Stimulated activated CD4-positive, alpha-beta T cell treated with anti-CD3 and anti-CD28 coated beads, Interleukin-12 subunit alpha, Interleukin-12 subunit beta, amount 100 ng/mL, for 4 hours (primary cell): ENCODE data around the gene NTPCR.

Experiments used
- DNase-seq: peaks from one replicate; pipeline ENCODE4 v3.0.0-alpha.2; 2020

Gene NTPCR

DNA sequence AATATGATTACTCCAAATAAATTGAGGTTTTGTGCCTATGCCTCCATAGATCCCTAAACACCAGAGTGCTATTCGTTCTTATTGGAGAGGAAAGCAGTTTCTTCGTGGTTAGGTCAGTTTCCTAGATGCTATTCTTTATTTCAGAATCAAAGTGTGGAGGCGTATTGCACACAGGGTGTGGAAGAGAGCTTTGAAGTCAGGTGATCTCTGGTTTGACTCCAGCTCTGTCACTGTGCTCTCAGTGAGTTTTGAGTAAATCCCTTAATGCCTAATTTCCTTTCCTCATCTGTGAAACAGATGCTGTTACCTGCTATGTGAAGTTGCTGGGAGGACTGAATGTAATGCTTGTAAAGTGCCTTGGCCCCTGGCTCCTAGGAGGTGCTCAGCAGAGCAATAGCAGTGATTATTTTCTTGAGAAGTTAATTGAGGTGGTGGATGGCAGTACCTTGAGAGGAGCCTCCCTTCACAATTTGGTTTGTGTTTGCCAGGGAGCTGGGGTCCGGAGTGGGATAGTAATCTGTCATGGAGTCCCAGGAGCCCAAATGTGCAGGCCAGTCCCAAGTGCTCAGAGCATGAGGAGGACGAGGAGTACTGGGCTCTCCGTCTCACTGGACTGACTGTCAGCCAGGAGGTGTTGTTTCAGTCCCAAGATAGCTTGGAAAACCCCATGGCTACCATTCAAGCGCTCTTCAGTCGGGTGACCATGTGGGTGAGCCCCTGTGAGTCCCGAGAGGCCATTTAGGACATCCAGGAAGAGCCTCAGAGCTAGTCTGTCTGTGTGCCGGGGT lies 14.9 kb downstream of the NTPCR start:
- no peak for DNase-seq

DNA sequence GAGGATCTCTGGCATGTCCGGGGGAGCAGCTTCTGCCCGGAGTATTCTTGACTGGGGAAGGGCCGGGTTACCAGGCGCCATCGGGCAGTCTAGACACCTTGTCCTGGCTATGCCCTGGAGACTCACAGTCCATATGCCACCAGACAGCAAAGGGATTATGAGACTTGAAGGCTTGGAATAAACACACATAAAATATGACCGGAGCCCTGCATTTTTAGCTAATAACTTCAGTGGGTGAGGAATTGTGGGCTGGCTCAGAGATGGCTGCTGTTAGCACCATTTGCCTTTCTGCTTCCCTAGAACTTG lies 15.5 kb downstream of the NTPCR start:
- DNase-seq, result no peak

DNA sequence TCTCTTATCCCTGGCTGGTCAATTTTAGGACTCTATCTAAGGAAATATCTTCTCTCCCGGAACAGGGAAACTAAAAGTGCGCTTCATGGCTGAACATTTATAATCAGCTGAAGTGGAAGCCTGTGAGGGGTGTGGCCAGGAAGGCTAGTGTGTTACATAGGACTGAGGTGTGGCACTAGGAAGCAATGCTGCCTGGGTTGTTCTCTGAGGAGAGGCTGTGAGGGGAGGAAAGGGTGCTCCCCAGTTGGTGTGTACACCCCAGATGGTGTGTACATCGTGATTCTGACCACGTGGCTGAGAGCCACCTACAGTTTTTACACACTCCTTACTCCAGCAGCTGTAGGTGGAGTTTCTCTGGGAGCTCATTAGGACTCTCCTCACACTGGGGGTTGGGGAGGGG lies 16.3 kb downstream of the NTPCR start:
- no peak for DNase-seq

DNA sequence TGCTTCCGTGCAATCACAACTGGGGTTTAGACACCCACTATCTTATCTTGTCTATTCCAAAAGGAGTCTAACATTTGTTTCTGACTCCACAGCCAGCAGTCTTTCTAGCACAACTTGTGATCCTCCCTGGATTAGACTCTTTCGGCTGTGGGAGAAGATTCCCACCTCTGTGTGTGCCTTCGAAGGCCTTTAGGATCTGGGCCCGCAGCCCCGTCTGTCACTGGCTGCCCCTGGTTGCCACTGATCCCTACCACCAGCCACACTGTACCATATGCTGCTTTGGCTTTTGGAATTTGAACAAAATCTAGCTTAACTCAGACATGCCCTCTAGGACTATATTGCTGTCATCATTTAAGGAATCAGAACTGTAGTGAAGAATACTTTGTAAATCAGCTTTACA lies 18.0 kb downstream of the NTPCR start:
- DNase-seq, result no peak

DNA sequence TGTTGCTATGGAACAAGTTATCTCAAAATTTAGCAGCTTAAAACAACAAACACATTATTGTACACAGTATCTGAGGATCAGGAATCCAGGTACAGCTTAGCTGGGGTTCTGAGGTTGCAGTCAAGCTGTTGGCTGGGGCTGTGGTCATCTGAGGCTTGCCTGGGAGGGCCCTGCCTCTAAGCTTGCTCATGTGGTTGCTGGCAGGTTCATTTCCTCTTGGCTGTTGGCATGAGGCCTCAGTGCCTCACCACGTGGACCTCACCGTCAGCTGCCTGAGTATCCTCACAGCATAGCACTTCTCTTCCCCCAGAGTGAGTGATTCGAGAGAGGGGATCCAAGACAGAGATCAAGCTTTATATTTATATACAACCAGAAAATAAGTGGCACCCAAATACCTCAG lies 18.6 kb downstream of the NTPCR start:
- no peak for DNase-seq

DNA sequence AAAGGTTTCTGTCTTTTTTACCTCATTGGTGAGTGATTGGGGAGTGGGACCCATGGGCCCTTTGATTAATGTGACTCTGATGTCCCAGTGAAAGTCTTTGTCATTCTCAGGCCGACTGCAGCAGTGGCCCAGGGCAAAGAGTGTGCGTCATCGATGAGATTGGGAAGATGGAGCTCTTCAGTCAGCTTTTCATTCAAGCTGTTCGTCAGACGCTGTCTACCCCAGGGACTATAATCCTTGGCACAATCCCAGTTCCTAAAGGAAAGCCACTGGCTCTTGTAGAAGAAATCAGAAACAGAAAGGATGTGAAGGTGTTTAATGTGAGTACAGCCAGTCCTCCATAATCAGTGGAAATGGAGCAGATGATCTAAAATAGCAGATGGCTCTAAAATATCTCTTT lies 19.4 kb downstream of the NTPCR start:
- DNase-seq, result no peak

DNA sequence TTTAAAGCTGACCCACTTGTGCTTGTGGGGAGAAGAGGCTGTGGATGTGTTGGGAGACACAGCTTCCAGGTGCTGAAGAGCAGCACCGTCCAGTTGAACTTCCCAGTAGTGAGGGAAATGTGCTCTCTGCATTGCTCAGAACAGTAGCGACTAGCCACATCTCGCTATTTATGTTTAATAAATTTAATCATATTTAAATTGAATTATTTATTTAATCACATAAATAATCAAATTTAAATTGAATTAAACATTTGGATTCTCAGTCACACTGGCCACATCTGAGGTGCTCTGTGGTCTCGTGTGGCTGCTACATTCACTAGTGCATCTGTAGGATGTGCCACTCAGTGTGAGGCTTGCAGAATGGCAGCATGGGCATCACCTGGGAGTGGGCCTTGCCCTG lies 20.1 kb downstream of the NTPCR start:
- DNase-seq, result no peak

DNA sequence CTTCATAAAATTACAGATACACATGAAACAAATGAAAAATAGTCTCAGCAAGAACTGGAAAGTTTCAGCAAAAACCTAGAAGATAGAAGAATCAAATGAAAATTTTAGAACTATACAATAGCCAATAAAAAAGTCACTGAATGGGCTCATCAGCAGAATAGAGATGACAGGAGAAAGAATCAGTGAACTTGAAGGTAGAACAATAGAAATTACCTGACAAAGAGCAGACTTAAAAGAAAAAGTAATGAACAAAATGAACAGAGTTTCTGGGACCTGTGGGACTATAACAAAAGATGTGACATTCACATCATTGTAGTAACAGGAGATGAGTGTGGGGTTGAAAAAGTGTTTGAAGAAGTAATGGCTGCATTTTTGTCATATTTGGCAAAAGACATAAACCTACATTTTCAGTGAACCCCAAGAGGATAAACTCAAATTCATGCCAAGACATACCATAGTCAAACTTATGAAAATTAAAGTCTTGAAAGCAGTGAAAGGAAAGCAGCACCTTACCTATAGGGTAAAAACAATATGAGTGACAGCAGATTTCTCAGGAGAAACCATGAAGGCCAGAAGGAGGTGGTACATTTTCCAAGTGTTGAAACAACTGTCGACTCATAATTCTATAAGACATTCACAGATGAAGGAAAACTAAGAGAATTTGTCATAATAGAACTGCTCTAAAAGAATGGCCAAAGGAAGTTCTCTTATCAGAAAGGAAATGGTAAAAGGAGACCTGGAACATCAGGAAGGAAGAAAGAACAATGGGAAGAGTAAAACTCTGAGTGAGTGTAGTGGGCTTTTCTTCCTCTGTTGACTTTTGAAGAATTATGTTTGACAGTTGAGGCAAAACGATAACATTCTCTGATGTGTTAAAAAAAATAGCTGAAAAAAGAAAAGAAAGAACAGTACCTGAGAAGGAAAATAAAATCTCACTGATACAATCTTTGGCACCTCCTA lies 23.5 kb downstream of the NTPCR start:
- DNase-seq, result no peak

DNA sequence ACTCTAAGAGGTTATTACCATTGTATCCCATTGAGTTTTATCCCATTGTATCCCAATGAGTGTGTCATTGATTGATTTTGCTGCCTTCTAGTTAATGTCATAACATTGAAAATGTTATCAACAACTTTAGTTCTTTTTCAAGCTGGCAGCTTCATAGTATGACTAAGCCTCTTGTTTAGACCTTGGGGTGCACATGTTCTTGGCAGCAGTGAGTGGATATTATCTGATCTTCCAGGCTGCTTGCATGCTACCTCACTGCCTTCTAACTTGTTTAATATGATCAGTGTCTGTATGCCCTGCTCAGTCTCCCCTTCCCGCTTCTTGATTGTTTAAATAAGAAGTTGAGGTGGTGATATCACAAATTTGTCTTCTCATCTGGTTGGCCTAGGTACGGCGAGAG lies 24.6 kb downstream of the NTPCR start:
- no peak for DNase-seq

DNA sequence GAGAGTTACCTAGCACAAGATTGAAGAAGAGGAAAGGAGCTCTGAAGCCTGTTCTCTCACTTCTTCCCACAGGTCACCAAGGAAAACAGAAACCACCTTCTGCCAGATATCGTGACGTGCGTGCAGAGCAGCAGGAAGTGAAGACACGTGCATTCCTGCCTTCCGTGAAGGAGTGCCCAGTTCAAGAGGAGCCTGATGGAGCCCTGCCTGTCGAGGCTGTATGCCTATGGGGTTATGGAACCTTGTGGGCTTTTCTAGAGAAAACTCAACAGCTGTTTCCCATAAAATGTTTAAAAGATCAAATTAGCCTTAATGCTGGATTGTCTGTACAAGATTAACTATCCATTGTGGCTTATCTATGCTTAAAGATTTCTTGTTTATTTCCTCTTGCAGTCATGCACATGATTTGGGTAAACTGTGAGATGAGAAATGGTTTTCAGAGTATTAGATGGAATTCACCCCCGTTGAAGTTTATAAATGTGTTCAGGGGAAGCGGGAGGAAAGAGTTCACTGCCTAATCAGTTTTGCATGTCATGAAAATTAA lies 27.8 kb downstream of the NTPCR start:
- no peak for DNase-seq

DNA sequence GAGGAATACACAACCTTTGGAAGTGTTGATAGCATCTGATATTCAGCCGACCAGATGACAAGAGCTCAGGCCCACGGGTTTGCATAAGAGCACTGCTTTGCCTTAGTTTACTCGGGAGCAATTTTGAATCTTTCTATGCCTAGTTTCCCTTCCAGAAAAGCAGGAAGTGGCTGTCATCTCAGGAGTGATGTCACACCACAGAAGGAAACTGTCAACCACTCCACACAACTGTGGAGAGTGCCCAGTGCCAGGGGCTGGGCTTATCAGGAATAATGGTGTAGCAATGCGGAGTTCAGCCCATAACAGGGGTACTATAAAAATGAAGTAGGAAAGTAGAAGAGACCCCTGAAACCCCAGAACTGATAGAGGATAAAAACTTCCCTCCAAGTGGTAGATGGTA lies 28.4 kb downstream of the NTPCR start:
- no peak for DNase-seq

DNA sequence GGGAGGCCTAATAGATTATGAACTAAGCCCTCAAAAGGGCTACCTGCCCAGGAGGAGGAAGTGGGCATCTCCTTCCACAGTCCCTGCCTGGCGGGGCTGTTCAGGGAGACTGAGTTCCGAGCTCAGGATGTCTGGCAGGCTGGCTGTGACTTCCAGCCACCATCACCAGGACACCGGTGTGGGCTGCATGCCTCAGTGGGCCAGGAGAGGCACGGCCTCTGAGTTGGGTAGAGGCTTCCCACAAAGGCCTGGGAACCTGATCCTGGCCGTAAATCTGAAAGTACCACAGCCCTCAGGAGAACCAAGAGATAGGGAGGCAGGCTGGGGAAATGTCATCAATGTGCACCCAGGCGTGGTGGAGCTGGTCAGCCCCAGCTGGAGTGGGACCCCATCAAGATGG lies 29.1 kb downstream of the NTPCR start:
- DNase-seq, result no peak

DNA sequence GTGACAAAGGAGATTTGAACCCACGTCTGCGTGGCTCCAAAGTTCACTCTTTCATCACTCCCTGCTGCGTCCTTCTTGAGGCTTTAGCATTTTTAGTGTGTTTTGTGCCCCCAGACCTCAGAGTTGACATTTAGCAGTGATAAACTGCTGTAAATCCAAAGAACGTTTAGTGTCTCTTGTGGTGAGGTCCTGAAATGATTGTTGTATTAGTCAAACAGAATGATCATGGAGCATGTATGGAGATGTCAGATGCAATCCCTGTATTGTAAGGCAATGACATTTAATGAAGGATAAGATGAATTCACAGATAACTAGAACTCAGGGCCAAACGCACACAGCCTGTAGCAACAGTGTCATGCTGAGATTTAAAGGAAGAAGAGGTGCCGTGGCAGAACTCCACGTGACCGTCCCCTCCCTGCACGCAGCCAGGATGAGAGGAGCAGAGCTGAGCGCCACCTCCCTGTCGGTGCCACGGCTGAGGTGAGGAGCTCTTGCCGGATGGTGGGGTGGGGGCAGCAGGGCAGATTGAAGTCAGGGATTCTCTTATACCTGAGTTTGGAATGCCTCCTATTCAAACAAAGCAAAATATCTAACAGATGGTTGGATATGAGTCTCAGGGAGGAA lies 30.1 kb downstream of the NTPCR start:
- no peak for DNase-seq

DNA sequence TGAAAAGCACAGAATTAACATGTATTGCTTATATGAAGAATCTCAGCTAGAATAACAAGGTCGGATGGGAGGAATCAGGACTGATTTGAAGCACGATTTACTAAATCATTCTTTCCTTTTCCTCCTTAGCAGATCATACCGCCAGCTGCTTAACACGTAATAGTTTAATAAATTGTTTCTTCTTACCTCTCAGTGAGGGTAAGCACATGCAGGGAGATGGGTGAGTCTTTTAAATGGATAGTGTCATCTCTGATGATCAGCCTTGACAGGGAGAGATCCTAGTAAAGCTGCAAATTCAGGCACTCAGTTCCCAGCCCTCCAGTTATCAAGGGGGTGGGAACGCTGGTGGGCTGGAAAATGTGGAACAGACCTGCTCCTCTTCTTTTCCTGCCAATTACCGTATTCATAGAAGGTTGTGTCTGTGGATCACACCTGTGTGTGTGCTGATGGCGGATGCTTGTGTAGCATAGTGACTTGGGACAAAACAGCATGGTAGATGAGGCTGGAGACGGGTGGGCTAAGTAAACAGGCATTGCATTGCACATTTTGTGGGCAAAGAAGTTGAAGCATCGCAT lies 30.7 kb downstream of the NTPCR start:
- DNase-seq, result no peak

DNA sequence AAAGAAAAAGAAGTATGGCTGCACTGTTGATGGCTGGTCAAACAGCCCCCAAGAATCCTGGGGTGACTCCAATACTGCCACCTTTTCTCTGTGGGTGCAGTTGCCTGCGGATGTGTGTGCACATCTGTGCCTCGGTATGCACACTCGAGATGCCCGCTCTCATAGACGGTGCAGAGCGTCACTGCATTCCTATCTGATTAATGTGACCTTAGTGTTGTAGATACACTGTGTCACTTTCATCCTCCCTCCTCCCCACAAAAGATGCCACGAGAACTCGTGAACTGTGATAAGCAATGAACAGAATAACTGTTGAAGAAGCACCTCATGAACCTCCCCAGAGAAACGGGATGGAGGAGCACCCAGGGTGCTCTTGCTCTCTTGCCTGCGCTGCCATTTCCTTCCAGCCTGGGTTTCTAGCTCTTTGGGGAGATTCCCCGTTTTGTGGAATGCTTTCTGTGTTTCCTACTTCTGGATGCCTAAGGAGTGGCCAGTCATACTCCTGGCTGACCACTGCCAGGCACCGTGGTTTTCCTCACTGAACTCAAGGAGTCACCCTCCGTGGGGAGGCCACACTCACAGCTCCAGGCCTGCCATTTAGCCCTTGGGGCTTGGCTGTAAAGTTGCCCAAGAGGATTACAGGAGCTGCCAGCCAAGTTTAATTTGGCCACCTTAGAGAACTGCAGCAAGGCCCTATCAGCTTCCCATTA lies 32.0 kb downstream of the NTPCR start:
- DNase-seq, result no peak

DNA sequence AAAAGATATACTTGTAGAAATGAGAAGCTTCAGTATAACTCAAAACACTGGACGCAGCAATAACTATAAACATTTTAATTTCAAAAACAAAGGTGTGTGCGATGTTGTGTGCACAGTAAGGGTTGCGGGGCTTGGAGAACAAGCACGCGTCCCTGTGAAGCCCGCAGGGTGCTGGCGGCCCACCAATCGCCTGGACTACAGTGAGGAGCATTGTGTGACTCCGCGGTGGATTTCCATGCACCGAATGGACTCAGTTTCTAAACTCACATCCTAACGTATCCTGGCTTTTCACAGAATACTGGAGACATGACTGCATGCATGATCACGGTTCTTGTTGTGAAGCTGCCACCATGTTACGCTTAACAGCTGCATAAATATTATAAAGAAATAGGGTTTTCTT lies 33.0 kb downstream of the NTPCR start:
- DNase-seq, result no peak

DNA sequence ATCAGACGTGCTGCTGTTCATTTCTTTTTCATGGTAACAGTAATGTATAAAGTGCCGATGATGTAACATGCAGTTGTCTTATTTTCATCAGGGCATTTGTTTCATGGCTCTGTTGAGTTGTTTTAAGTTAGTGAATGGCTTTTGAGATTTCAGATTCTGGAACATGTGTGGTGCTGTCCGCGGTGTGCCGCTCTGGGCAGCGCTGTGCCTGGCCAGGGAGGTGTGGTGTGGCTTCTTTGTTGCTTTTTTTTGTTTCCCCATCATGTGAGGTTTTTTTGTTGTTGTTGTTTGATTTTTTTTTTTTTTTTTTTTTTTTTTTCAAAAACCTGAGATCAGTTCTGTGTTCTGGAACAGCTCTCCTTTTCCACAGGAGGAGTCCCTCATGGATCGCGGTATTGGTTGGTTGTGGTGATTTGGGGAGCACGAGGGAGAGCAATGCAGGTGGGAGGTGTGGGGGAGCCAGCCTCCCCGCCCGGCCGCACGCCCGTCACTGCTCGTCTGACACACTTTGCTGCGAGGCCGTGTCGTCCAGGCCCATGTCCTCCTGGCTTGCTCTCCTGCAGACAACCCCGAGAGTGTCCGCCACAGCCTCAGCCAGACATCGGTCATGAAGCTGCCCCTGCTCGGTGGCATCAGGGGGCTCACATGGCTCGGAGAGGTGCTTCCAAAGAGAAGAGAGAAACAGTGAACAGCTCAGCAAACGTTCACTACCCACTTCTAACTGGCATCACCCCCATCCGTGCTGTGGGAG lies 33.6 kb downstream of the NTPCR start:
- DNase-seq, result no peak

DNA sequence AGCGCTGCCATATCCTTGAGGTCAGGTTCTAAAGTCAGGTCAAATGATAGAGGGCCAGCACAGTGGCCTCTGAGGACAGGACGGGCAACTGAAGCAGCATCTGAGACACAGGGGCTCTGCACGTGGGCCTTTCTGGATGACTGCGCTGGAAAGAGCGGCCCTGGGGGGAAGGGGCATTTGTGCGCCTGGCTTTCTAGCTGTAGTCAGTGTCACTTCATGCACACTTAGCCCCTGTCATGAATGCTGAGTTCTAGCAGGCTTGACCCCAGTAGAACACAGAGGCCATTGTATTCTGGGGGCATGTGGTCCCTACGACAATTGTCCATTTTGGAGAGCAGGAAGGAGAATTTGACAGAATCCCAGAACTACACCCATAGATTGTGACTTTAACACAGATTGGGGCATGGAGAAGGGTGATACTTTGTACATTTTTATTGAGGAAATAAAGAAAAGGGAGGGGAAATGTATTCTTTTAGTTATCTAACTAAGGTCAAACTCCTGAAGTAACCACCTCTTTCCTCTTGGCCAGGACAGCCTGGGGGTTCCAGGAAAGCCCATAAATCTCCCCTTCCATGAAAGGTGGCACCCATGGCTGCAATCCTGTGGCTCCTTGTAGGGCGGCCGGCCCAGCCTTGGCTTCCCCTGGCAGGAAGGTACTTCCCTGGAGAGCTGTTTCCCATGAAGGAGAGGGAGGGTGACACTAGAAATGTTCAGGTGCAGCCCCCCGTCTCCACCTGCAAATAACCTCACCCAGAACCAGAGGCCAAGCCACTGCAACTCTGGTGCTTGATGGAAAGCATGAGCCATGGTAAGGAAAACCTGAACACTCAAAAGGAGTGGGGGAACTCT lies 34.4 kb downstream of the NTPCR start:
- DNase-seq, result no peak

DNA sequence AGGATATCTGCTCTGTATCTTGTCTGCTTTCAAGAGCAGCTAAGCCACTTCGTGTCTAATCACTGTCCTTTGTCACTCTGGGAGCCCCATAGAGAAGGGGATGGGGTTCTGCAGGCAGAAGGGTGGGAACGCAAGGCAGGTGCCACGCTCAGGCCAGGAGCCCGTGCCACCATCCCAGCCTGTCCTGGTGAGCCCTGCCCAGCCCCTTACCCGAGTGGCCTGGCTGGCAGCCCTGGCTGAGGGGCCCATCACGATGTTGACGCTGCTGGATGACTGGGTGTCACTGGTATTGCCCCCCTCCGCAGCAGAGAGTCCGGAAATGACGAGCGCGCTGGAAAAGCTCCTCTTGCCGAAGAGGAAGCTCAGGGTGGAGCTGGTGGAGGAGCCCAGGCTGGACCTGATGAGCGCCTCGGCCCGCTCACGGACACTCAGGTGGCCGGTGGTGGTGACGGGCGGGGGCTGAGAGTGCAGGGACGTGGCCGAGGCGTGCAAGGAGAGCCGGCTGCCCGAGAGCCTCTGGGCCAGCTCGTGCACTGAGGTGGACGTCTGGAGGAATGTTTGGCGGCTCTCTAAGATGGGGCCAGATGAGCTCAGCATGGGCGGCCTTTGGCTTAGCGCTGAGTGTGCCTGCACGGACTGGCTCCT lies 35.6 kb downstream of the NTPCR start:
- no peak for DNase-seq

DNA sequence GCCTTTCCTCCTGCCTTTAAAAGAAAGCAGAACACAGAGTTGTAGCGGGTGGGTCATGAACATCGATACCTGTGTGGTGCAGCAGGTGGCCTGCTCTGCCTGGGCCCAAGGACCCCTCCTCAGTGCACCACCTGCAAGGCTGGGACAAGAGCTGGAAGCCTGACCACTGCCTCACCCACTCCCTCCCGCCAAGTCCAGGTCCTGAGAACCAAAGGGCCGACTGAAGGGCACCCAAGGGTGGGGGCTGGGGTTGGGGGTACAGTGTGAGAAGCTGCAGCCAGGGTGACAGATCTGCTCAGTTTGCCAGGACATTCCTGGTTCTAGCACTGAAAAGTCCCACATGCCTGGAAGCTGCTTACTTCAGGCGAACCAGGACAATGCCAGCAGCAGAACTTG lies 36.1 kb downstream of the NTPCR start:
- no peak for DNase-seq
